ENCODE measurements around the gene TAPT1.

The TAPT1 gene

GRCh38 chr4:16259889-16260246 lies 33.6 kb upstream of the TAPT1 start:
- ChIA-PET POLR2A (no interaction called here), CTCF (no interaction called here)
- TF ChIP-seq BHLHE40 (IDR thresholded peaks at IDR 0.05; ENCODE audit: borderline replicate concordance) = no peak
- no peak for TF ChIP-seq ZNF384 (IDR thresholded peaks at IDR 0.05)
- no peak for TF ChIP-seq FOXM1 (IDR thresholded peaks at IDR 0.05; ENCODE audit: borderline replicate concordance)
- TF ChIP-seq LEF1 (IDR thresholded peaks at IDR 0.05; ENCODE audit: borderline replicate concordance) = no peak
- TF ChIP-seq FOXK2 (IDR thresholded peaks at IDR 0.05) = no peak
- TF ChIP-seq HDGF (IDR thresholded peaks at IDR 0.05; ENCODE audit: borderline replicate concordance) = no peak
- no peak for TF ChIP-seq SP1 (IDR thresholded peaks at IDR 0.05)
- TF ChIP-seq TARDBP (IDR thresholded peaks at IDR 0.05) = no peak
- no peak for TF ChIP-seq ARNT (IDR thresholded peaks at IDR 0.05)
- no peak for TF ChIP-seq NFRKB (IDR thresholded peaks at IDR 0.05)
- TF ChIP-seq SUZ12 (IDR thresholded peaks at IDR 0.05) = no peak
- TF ChIP-seq L3MBTL2 (conservative IDR thresholded peaks at IDR 0.05) = no peak
- TF ChIP-seq CTBP1 (IDR thresholded peaks at IDR 0.05; ENCODE audit: borderline replicate concordance) = no peak
- TF ChIP-seq, protein P1, sequence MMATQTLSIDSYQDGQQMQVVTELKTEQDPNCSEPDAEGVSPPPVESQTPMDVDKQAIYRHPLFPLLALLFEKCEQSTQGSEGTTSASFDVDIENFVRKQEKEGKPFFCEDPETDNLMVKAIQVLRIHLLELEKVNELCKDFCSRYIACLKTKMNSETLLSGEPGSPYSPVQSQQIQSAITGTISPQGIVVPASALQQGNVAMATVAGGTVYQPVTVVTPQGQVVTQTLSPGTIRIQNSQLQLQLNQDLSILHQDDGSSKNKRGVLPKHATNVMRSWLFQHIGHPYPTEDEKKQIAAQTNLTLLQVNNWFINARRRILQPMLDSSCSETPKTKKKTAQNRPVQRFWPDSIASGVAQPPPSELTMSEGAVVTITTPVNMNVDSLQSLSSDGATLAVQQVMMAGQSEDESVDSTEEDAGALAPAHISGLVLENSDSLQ (IDR thresholded peaks at IDR 0.05) = no peak
- no peak for TF ChIP-seq ELF4 (IDR thresholded peaks at IDR 0.05)
- TF ChIP-seq FOXA1 (IDR thresholded peaks at IDR 0.05) = no peak
- no peak for DNase-seq (ENCODE audit: extremely low spot score)

- no peak for TF ChIP-seq LEF1 (IDR thresholded peaks at IDR 0.05; ENCODE audit: borderline replicate concordance)
- no peak for TF ChIP-seq CTBP1 (IDR thresholded peaks at IDR 0.05; ENCODE audit: borderline replicate concordance)
- no peak for TF ChIP-seq L3MBTL2 (conservative IDR thresholded peaks at IDR 0.05)
- TF ChIP-seq, protein P1 (IDR thresholded peaks at IDR 0.05) = no peak
- TF ChIP-seq NFRKB (IDR thresholded peaks at IDR 0.05) = no peak
- TF ChIP-seq FOXM1 (IDR thresholded peaks at IDR 0.05; ENCODE audit: borderline replicate concordance) = no peak
- TF ChIP-seq HDGF (IDR thresholded peaks at IDR 0.05; ENCODE audit: borderline replicate concordance) = no peak
- no peak for TF ChIP-seq ELF4 (IDR thresholded peaks at IDR 0.05)
- TF ChIP-seq FOXK2 (IDR thresholded peaks at IDR 0.05) = no peak
- TF ChIP-seq BHLHE40 (IDR thresholded peaks at IDR 0.05; ENCODE audit: borderline replicate concordance) = no peak
- TF ChIP-seq SUZ12 (IDR thresholded peaks at IDR 0.05) = no peak
- TF ChIP-seq TARDBP (IDR thresholded peaks at IDR 0.05) = no peak
- no peak for TF ChIP-seq SP1 (IDR thresholded peaks at IDR 0.05)
- POLR2A ChIA-PET = no interaction called here
- CTCF ChIA-PET = no interaction called here
- DNase-seq (ENCODE audit: extremely low spot score) = no peak
Measured at GRCh38 chr4:16259241-16259888, 33.1 kb upstream of the TAPT1 start.

DNA sequence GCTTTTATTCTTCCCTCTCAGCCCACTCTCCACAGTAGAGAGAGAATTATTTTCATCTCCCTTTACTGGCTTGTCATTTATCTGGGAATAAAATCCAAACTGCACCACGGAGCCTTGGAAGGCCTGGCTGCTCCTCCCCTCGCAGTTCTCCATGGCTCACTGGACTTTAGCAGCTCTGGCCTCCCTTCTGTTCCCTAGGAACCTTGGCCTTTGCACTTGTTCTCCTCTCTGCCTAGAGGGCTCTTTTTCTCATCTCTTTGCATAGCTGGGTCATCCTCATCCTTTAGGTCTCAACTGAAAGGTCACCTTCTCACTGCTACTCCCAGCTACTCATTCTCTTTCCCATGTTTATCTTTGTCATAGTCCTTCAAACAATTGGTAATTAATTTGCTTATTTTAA lies 31.3 kb upstream of the TAPT1 start:
- DNase-seq (ENCODE audit: extremely low spot score) = no peak
- ChIA-PET CTCF (no interaction called here), POLR2A (no interaction called here)
- TF ChIP-seq TARDBP (IDR thresholded peaks at IDR 0.05) (no peak), FOXM1 (IDR thresholded peaks at IDR 0.05; ENCODE audit: borderline replicate concordance) (no peak), L3MBTL2 (conservative IDR thresholded peaks at IDR 0.05) (no peak), BHLHE40 (IDR thresholded peaks at IDR 0.05; ENCODE audit: borderline replicate concordance) (no peak), CTBP1 (IDR thresholded peaks at IDR 0.05; ENCODE audit: borderline replicate concordance) (no peak), SUZ12 (IDR thresholded peaks at IDR 0.05) (no peak), HDGF (IDR thresholded peaks at IDR 0.05; ENCODE audit: borderline replicate concordance) (no peak), ZNF384 (IDR thresholded peaks at IDR 0.05) (no peak), SP1 (IDR thresholded peaks at IDR 0.05) (no peak), FOXK2 (IDR thresholded peaks at IDR 0.05) (no peak), LEF1 (IDR thresholded peaks at IDR 0.05; ENCODE audit: borderline replicate concordance) (no peak), ELF4 (IDR thresholded peaks at IDR 0.05) (no peak), ARNT (IDR thresholded peaks at IDR 0.05) (no peak), FOXA1 (IDR thresholded peaks at IDR 0.05) (no peak), NFRKB (IDR thresholded peaks at IDR 0.05) (no peak)
- TF ChIP-seq, protein P1 (IDR thresholded peaks at IDR 0.05) = no peak

GRCh38 chr4:16256343-16256742 lies 30.1 kb upstream of the TAPT1 start:
- no peak for TF ChIP-seq LEF1 (IDR thresholded peaks at IDR 0.05; ENCODE audit: borderline replicate concordance)
- no peak for TF ChIP-seq ARNT (IDR thresholded peaks at IDR 0.05)
- TF ChIP-seq SUZ12 (IDR thresholded peaks at IDR 0.05) = no peak
- no peak for TF ChIP-seq CTBP1 (IDR thresholded peaks at IDR 0.05; ENCODE audit: borderline replicate concordance)
- ChIA-PET POLR2A (no interaction called here), CTCF (no interaction called here)
- no peak for DNase-seq (ENCODE audit: extremely low spot score)

DNA sequence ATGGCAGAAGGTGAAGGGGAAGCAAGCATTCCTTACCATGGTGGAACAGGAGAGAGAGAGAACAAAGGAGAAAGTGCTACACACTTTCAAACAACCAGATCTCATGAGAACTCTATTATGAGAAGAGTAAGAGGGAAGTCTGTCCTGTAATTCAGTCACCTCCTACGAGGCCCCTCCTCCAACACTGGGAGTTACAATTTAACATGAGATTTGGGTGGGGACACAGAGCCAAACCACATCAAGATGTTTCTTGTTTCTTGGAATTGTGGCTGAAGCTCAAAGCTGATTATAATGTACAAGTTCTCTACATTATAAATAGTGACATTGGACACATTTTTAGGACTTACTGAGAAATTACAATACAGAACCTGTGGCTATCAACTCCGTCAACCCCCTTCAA lies 29.5 kb upstream of the TAPT1 start:
- CTCF ChIA-PET = no interaction called here
- POLR2A ChIA-PET = no interaction called here
- no peak for DNase-seq (ENCODE audit: extremely low spot score)
- TF ChIP-seq ZNF384 (IDR thresholded peaks at IDR 0.05) (no peak), FOXA1 (IDR thresholded peaks at IDR 0.05) (no peak), ARNT (IDR thresholded peaks at IDR 0.05) (no peak), LEF1 (IDR thresholded peaks at IDR 0.05; ENCODE audit: borderline replicate concordance) (no peak), BHLHE40 (IDR thresholded peaks at IDR 0.05; ENCODE audit: borderline replicate concordance) (no peak), HDGF (IDR thresholded peaks at IDR 0.05; ENCODE audit: borderline replicate concordance) (no peak), SUZ12 (IDR thresholded peaks at IDR 0.05) (no peak), L3MBTL2 (conservative IDR thresholded peaks at IDR 0.05) (no peak), FOXM1 (IDR thresholded peaks at IDR 0.05; ENCODE audit: borderline replicate concordance) (no peak)

Data from HEK293T (cell line).